Activated naive CD4-positive, alpha-beta T cell treated with anti-CD3 and anti-CD28 coated beads, Interleukin-2, amount 50 U/mL, for 16 hours (primary cell): ENCODE results near the gene CLOCK.
"Not testable (repeated sequence)": the region's sequence is repeated elsewhere in the genome, so short reads cannot be mapped to it uniquely, and the experiment has no call there.

ENCODE experiments used
- DNase-seq: peaks from one replicate; pipeline ENCODE4 v3.0.0-alpha.2; 2020

CLOCK gene

DNA sequence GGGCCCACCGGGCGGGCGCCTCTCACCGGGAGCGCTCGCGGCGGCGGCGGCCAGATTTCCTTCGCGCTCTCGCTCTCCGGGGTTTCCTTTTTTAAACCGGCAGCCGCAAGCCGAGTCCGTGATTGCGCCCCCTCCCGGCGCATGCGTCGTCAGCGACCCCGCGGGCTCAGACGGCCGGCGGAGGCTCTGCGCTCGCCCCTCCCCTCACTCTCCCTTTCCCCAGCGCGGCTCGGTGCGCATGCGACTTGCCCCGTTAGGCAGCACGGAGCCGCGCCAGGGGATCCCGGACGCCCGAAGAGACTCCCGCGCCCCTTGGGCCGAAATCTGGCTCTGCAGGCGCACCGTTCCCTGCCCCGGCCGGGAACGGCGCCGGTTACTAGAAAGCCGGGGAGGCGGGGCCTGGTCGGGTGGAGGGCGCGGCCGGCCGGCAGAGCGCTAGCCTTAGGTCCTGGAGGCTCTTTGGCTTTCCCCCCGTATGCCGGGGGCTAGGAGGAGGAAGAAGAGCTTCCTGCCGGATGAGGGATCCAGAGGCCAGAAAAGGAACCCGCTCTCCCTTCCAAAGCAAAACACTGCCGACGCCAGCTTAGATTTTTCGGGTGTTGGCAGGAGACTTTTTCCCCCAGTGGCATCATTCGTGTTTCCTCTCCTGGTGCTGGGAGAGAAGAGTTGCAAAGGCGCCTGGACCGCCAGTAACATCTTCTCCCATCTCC is at the start of gene CLOCK:
Gene CLOCK (minus strand): TSS at position 154 of the 710 bp plus-strand sequence. CDS start 64,124 bp downstream, outside the sequence.
- peak; percentile 86 for DNase-seq

GRCh38 chr4:55592014-55592413 is 45.3 kb upstream of the CLOCK start, which contains the start of gene PDCL2:
Gene PDCL2 (minus strand): TSS chr4:55592245. CDS start chr4:55592109, 136 bp downstream.
- DNase-seq, result no peak

- DNase-seq, result no peak
Measured at GRCh38 chr4:55588160-55588559, 41.5 kb upstream of the CLOCK start.

DNA sequence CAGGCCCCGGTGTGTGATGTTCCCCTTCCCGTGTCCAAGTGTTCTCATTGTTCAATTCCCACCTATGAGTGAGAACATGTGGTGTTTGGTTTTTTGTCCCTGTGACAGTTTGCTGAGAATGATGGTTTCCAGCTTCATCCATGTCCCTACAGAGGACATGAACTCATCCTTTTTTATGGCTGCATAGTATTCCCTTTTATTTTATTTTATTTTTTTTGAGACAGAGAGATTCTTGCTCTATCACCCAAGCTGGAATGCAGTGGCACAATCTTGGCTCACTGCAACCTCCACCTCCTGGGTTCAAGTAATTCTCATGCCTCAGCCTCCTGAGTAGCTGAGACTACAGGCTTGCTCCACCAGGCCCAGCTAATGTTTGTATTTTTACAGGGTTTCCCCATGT is 36.1 kb upstream of the CLOCK start:
- not testable (repeated sequence) for DNase-seq

GRCh38 chr4:55578341-55579010 is 31.8 kb upstream of the CLOCK start:
- DNase-seq, result no peak

- no peak for DNase-seq
Measured at GRCh38 chr4:55575513-55575912, 28.8 kb upstream of the CLOCK start.

GRCh38 chr4:55574252-55574651 is 27.5 kb upstream of the CLOCK start:
- no peak for DNase-seq

DNA sequence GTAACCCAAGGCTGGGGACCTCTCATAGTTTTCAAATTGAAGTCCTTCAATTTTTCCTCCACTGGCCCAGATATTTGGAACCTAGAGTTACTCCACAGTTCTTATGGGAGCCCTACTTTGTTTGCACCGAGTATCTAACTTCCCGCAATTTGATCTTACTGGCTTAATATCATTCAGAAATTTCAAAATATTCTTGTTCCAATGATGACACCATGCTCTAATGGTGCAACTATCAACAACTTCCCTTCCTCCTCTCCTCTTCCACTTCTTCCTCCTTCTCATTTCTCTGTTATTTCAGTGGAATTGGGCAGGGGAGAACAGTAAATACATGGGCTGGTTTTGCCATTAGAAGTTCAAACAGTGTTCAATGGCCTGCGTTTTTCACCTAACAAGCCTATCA is 25.1 kb upstream of the CLOCK start:
- DNase-seq, result no peak

DNA sequence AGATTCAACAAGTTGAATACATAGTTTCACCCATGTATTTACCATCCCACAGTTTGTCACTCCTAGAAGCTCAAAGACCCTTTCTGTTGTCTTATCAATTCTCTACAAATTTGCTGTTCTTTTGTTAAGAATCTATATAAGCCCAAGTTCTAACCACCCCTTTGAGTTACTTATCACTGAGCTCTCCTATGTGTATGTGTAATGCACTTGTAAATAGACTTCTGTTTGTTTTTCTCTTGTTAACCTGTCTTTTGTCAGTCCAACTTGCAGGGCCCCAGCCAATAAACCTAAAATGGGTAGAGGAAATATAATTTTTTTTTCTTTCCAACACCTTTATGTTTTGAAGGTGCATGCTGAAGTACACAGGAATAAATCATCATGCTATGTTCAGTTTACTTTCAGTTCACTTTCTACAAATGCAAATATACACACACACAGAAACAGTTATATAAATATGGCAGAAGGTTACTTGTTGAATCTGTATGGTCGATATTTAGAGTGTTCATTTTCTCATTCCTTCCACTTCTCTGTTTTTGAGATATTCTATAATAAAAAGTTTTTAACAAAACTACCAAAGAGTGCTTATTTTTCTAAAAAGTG is 22.3 kb upstream of the CLOCK start:
- no peak for DNase-seq

- DNase-seq, result no peak
Measured at GRCh38 chr4:55561889-55562288, 15.2 kb upstream of the CLOCK start.

GRCh38 chr4:55560096-55560495 is 13.4 kb upstream of the CLOCK start:
- no peak for DNase-seq

DNA sequence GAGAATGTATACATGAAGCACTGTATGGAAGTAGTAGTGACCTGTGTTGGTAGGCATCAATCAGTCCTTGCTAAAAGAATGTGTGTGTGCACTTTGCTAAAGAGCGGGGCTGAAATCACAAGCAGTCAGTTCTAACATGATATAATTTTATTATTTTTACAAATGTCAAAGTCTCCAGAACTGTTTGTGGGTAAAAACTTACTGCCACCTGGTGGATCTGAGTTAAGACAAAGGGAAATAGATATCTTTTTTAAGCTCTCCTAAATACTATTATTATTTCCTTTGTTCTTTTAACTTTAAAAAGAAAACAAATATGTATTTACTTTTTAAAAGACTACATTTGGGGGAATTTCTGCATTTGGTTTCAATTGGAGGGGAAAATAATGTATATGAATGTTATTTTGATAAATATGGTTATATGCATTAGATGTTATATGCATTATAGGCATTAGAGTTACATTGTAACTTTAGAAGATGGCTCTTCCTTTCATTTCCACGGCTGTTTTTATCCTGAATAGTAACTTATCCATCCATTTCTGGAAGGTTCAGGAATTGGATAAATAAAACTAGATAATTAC is 7.8 kb upstream of the CLOCK start:
- no peak for DNase-seq

GRCh38 chr4:55553441-55554201 is 6.9 kb upstream of the CLOCK start:
- no peak for DNase-seq

DNA sequence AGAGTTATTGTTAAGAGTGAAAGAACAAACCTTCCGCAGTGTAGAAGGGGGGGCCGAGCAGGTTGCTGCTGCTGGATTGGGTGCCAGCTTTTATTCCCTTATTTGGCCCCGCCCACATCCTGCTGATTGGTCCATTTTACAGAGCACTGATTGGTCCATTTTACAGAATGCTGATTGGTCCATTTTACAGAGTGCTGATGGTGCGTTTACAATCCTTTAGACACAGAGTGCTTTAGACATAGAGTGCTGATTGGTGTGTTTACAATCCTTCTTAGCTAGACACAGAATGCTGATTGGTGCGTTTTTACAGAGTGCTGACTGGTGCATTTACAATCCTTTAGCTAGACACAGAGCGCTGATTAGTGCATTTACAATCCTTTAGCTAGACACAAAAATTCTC is 5.3 kb upstream of the CLOCK start:
- not testable (repeated sequence) for DNase-seq

GRCh38 chr4:55549888-55550287 is 3.2 kb upstream of the CLOCK start:
- no peak for DNase-seq

DNA sequence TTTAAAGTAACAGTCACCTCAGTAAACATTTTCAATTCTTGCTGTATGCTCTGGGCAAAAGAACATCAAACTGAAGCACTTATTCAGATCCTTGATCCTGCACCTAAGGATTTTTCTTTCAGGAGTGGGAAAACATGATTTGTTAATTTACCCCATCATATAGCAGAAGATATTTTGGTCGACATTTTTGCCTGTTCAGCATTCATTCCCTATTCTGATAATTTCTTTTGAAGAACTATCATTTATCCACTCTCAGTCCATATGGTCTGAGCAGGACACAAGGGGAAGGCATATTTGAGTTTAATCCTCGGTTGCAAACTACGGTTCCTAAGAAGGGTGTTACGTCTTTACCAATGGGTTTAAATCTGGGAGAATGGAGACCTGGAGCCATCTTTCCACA is 1.2 kb upstream of the CLOCK start:
- DNase-seq, result no peak

DNA sequence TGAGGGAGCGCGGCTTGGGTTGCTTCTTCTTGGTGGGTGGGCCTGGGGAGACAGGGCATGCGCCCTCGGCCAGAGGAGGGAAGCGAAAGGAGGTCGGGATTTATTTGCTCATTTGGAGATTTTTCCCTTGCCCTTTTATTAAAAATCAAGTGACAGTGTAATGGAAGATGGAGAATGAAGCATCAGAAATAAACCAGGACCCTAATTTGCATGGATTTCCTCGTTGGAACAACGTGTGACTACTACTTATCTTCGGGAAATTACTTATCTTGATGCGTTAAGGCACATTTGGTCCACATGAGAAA is 709 bp upstream of the CLOCK start:
- DNase-seq, result no peak

GRCh38 chr4:55546506-55546755 is 278 bp downstream of the CLOCK start:
- no peak for DNase-seq

DNA sequence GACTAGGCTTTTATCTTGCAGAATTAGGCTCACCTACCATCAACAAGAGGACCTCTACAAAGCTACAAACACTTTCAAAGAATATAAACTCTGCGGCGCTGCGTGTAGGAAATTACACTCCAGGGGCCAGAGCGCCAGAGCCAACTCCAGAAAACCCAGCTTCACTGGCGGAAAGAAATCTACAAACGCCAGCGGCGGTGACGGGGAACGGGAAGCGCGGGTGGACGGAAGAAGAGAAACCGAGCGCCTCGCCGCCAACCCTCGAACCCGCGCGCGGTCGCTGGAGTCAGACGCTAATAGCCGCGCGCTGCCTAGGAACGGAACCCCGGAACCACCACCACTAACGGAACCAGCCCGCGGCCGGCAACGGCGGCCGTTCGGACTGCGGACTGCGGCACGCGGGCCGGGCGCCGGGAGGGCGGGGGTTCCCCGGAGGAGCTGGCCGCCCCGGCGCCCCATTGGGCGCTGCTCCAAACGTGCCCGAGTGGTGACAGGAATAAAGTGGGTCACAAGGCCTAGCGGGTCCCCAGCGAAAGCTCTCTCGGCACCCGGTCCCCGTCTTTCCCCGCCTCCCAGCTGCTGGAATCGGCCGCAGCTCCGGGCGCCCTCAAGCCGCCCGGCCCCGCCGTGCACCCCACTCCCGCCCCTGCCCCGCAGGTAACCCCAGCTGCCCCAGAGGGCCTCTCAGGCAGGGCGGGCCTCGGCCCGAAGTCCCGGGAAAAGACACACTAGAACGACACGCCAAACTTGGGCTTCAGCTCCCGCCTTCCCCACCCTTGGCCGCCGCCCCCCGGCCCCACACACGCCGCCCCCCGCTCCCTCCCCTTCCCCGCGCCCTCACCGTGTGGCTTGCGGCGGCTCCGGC is 836 bp downstream of the CLOCK start:
- DNase-seq, result peak; percentile 70

GRCh38 chr4:55545151-55545550 is 1.6 kb downstream of the CLOCK start:
- no peak for DNase-seq

DNA sequence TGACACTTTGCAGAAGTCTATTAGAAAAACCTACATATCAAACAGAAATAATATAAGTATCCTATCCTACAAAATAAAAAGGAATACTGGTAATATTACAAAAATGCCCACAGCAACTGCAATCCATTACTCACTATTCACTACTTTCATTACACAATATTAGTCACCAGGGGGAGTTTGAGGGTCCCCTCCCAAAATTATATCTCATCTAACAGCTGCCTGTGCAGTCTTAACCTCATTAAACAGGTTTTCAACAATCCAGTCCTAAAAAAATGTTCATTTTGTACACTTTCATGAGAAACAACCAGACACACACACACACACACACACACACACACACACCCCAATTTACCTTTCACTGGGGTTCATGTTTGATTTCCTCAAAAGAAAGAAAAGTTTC is 2.9 kb downstream of the CLOCK start:
- no peak for DNase-seq

- DNase-seq, result no peak
Measured at GRCh38 chr4:55540271-55540670, 6.4 kb downstream of the CLOCK start.

DNA sequence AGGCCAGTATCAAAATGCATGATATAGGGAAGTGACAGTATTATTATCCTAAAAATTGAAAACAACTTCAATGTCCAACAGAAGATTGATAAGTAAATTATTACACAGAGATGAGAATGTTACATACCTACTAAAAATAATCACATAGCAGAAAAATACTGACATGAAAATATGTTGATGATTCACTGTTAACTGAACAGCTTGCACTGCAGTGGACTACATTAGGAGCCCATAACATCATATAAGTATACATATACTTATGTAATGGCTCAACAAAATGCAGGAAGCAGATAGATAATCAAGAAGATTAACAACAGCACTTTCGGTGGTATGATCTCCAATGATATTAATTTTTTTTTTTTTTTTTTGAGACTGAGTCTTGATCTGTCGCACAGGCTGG is 7.1 kb downstream of the CLOCK start:
- DNase-seq, result no peak
